ENCODE data around the gene PLEKHO1.

DNA sequence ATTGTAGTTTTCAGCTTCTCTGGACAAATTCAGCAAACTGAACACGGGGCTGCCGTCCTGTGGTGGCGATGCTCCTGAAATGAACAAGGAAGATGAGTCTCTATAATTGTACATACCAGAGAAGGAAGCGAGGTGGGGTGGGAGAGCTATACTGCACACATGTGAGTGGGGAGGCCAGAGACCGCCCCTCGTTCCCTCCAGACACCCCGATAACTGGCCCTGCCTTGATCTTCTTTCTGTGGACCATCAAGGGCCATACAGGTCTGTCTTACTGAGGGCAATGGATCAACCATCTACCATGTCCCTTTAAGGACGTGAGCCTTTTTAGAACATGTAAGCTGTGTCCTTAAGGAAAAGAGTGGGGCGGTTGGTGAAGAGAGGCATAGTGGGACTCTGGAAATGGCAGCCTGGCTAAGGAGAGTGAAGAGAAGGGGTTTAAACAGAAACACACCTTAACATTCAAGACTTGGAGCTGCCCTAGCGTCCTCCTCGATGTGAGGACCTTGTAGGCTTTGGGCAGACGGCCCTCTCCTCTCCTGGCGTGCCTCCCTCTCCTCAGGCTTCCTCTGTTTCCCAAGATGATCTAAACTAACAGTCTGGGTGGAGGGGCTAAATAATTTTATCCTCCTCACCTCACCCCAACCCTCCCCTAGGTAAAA lies 5.8 kb downstream of the PLEKHO1 start:
- no peak for TF ChIP-seq EZH2phosphoT487 (IDR thresholded peaks at IDR 0.05; ENCODE audit: insufficient read depth, low read depth)
- no peak for TF ChIP-seq EZH2 (IDR thresholded peaks at IDR 0.05; ENCODE audit: insufficient read depth, poor library complexity, severe bottlenecking)

Data from GM23248 (cell line).